ENCODE measurements around the gene ORM2. TPM values are rescaled to one million over a fixed set of nuclear protein-coding genes. Genes with fewer than 3 reads are reported as not detected.
"Not testable (repeated sequence)": the region's sequence is repeated elsewhere in the genome, so short reads cannot be mapped to it uniquely, and the experiment has no call there.

Gene ORM2
- not detected in 2 replicates for total RNA-seq

DNA sequence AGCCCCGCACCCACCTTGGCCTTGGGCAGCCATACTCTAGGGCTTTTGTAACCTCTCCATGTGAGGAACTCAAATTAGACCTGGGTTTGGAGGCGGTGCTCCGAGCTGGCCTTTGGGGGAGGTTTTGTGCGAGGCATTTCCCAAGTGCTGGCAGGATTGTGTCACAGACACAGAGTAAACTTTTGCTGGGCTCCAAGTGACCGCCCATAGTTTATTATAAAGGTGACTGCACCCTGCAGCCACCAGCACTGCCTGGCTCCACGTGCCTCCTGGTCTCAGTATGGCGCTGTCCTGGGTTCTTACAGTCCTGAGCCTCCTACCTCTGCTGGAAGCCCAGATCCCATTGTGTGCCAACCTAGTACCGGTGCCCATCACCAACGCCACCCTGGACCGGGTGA is at the start of gene ORM2:
ORM2 (plus strand) TSS at position 245 of the 398 bp plus-strand sequence; CDS start at position 281, 36 bp downstream.
- DNase-seq (ENCODE audit: low read depth in 2 of 2): not testable (repeated sequence)

DNA sequence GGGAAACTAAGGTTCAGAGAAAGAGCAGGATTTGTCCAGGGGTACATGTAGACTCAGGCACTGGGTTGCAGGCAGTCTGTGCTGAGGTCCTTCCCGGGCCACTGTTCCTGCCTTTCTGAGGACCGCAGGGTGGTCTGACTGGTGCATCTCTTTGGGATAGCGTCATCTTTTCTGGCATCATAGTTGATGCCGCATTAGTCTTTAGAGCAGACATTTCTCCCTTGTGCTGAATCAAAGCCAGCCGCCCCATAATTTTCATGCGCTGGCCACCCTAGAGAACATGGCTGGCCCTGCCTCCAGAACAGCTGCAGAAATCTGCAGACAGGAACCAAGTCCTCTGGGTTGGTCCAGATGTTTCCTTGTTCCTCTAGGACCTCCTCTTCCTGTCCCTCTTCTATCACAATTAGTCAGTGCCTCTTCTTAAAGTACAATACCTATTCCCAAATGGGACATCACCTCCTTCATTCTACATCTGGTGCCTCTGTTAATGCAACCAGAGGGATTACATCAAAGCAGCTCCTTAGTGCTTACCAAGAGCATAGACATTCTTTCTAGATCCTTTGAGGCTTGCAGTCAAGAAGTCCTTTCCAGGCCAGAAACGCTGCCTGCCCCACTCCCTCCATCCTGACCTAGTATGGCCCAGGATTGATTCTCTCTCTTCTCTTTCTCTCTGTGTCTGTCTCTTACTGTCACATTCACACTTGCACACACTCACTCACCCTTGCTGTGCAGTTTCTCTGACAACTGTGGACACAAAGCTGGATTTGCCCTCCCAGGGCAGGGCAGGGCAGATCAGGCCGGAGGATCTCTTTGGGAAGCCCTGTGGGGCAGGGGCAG is 48.8 kb upstream of the ORM2 start:
- DNase-seq (ENCODE audit: low read depth in 2 of 2): no peak

DNA sequence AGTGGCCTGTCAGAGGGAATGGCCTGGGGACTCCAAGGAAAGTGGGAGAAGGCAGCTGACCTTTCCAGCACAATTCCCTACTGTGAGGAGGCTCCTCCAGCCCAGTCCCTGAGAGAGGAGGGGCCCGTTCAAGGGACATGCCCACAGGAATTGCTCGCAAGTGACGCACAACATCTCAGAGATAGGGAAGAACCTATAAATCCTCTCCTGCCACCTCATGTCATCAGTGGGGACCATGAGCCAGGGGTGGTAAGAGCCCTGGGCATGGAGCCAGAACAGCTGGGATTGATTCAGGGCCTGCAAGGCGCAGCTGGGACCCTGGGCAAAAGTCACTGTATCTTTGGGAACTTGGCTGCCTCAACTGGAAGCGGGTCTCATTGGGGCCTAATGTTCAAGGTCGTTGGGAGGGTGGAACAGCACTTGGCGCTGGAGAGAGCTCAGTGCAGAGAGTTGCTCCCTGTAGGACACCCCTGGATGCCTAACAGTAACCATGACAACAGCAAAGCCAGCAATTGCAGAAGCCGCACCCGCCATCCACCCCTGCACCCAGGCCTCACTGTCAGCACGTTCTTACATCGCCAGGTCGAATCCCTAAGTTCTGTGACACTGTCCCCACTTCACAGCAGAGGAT is 48.1 kb upstream of the ORM2 start:
- DNase-seq (ENCODE audit: low read depth in 2 of 2): no peak

GRCh38 chr9:114282104-114282485 is 47.6 kb upstream of the ORM2 start:
- DNase-seq (ENCODE audit: low read depth in 2 of 2): no peak

DNA sequence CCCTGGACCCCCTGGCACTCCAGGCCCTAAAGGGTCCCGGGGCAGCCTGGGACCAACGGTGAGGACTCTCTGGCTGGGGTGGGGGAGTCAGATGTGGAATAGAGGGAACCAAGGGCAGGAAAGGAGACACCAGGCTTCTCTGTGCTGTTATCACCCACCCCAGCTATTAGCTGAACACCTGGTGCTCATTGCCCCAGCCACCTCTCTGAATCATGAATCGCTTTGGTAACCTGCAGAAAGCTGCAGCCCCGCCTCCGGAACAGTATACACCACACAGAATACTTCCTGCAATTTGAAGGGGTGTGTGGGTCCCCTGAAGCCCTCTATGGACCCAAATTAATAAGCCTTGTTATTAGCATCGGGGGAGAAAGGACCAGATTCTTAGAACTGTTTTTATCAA is 47.2 kb upstream of the ORM2 start:
- DNase-seq (ENCODE audit: low read depth in 2 of 2): no peak

GRCh38 chr9:114282926-114283325 is 46.7 kb upstream of the ORM2 start:
- no peak for DNase-seq (ENCODE audit: low read depth in 2 of 2)

DNA sequence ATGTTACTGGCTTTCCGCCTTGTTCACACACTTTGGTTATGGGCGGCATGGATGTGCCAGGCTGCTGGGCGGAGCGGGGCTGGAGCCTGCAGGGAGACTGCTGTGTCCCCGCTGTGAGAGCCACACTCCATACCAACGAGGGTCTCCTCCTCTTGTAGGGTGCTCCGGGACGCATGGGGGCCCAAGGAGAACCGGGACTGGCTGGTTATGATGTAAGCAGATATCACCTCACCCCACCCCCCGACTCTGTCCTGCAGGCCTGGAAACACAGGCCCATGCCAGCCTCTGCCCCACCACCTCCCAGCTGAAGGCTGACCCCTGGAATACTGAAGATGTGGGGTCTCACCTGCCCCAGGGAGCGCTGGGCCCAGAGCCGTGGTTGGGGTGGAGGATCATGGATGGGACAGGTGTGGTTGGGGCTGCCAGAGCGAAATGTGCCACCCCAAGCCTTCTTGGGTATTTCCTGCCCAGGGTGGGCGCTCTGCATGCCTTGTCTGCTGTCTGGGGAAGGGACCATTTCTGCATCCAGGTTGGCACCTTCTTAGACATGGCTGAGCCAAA is 46.0 kb upstream of the ORM2 start:
- no peak for DNase-seq (ENCODE audit: low read depth in 2 of 2)

- DNase-seq (ENCODE audit: low read depth in 2 of 2): no peak
Measured at GRCh38 chr9:114284316-114285060, 45.2 kb upstream of the ORM2 start.

- peak in 1 of 2 donors; percentile 76 for DNase-seq (ENCODE audit: low read depth in 2 of 2)
Measured at GRCh38 chr9:114285166-114285867, 44.4 kb upstream of the ORM2 start.

- DNase-seq (ENCODE audit: low read depth in 2 of 2): no peak
Measured at GRCh38 chr9:114286146-114286679, 43.5 kb upstream of the ORM2 start.

DNA sequence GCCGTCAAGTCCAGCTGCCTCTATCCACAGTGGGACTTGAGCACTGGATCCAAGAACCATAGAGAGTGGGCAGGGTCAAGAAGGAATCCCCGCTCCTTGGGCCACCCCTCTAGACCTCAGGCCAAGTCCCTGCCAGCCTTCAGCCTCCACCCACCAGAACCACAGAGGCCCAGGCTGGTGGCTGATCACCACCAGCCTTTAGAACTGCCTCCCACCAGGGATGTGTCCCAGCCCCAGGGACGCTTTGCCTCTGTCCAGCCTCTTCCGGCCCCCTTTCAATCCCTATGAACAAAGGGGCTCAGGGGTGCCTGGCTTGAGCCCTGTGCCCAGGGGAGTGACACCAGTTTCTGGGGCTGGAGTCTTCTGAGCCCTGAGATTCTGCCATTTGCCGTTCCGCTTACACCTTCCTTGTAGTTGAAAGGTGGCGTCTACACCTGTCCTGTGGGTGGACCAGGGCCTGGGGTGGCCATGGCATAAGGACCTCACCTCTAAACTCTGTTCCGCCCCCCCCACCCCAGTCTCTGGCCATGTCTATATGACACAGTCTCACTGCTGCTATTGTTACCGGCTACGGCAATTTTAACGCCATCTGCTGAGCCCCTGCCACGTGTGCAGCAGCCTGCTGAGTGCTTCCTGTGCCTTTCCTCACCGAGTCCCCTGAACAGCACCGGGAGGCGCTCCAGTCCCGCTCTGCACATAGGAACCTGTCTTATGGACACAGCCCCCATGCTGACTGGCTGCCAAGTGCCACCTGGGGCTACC is 42.5 kb upstream of the ORM2 start:
- DNase-seq (ENCODE audit: low read depth in 2 of 2): peak in 1 of 2 donors; percentile 23

GRCh38 chr9:114287763-114288192 is 41.9 kb upstream of the ORM2 start:
- no peak for DNase-seq (ENCODE audit: low read depth in 2 of 2)

- DNase-seq (ENCODE audit: low read depth in 2 of 2): peak in 1 of 2 donors; percentile 61
Measured at GRCh38 chr9:114288193-114289091, 41.2 kb upstream of the ORM2 start.

- DNase-seq (ENCODE audit: low read depth in 2 of 2): no peak
Measured at GRCh38 chr9:114289106-114289505, 40.6 kb upstream of the ORM2 start.

GRCh38 chr9:114289571-114290481 is 39.8 kb upstream of the ORM2 start:
- no peak for DNase-seq (ENCODE audit: low read depth in 2 of 2)

GRCh38 chr9:114290561-114290986 is 39.1 kb upstream of the ORM2 start:
- no peak for DNase-seq (ENCODE audit: low read depth in 2 of 2)

- peak in 1 of 2 donors; percentile 70 for DNase-seq (ENCODE audit: low read depth in 2 of 2)
Measured at GRCh38 chr9:114291064-114291474, 38.6 kb upstream of the ORM2 start.
